K562 (cell line): Measurements from ENCODE around the gene ACVR2B. TPM values are rescaled to one million over a fixed set of nuclear protein-coding genes. Genes with fewer than 3 reads are reported as not detected.

Experiments used
- ATAC-seq: fragments of 200-7000 bp; cut with Tn5 transposase; 3 replicates; pipeline ENCODE4 v1.9.1; 2020; ENCODE audit warnings: moderate library complexity
- BruUV-seq: library from RNA; stranded (reverse); fragments of 400-500 nt; replicated peaks from 2 replicates; lab custom pipeline; 2021; lab: Mats Ljungman, UMichigan
- CTCF ChIA-PET: fragments of 300-600 bp; formaldehyde crosslinking; extraction: SDS; loops from one replicate; lab custom pipeline; 2021; ENCODE audit warnings: low intra/inter-chr PET ratio; lab: Yijun Ruan, JAX
- POLR2A ChIA-PET: fragments of 300-600, 350-650 bp; sonication (Branson Sonifier 250); formaldehyde crosslinking; extraction: SDS; loops from one replicate; lab custom pipeline; 2021; ENCODE audit warnings: antibody characterized with exemption, inconsistent platforms; lab: Yijun Ruan, JAX
- DNase-seq, 4 experiments: peaks; one replicate each; pipeline versions ENCODE4 v3.0.0 to v3.0.0-alpha.2; 2011 to 2018; ENCODE audit warnings: low spot score in 3 of 4, mixed read lengths in 3 of 4; ENCODE audit errors: extremely low read depth in 1 of 4
- FAIRE-seq: peaks from 2 replicates; lab custom pipeline; 2011; peaks lifted over from hg19 to GRCh38; lab: Jason Lieb, UNC
- H2AFZ ChIP-seq: 2 replicates; pipeline ENCODE4 v1.6.0; 2011; ENCODE audit warnings: low read depth, low read length, control low read depth, inconsistent platforms
- H3K27ac ChIP-seq: fragments of 200-600 bp; 3 replicates; pipeline ENCODE4 v1.8.0; 2011; ENCODE audit warnings: low read depth, mild to moderate bottlenecking, control low read depth, inconsistent platforms, low read length, moderate library complexity, mixed read lengths; ENCODE audit errors: extremely low read depth
- H3K27me3 ChIP-seq, 2 experiments: fragments of 300-600 bp in 1 of 2; 2 replicates in 1 of 2; 3 replicates in 1 of 2; pipeline versions ENCODE4 v1.6.0 to v1.8.0; 2011; ENCODE audit warnings: inconsistent platforms in 2 of 2, low read length in 2 of 2, mild to moderate bottlenecking in 1 of 2, mixed read lengths in 1 of 2, moderate library complexity in 1 of 2; ENCODE audit not compliant: control insufficient read depth in 2 of 2, insufficient read depth in 2 of 2
- H3K36me3 ChIP-seq: fragments of 300-600 bp; 3 replicates; pipeline ENCODE4 v1.8.0; 2011; ENCODE audit warnings: mild to moderate bottlenecking, low read length, inconsistent platforms; ENCODE audit not compliant: control insufficient read depth, insufficient read depth
- H3K4me1 ChIP-seq, 2 experiments: fragments of 200-600 bp in 1 of 2; replicated peaks in 1 of 2; 2 replicates in 1 of 2; 3 replicates in 1 of 2; pipeline versions ENCODE4 v1.5.1 to v1.8.0; 2011; ENCODE audit warnings: inconsistent platforms in 2 of 2, low read length in 2 of 2, mild to moderate bottlenecking in 1 of 2, mixed read lengths in 1 of 2, moderate library complexity in 1 of 2; ENCODE audit not compliant: control insufficient read depth in 2 of 2, insufficient read depth in 2 of 2
- H3K4me2 ChIP-seq: 2 replicates; pipeline ENCODE4 v1.6.1; 2011; ENCODE audit warnings: low read length, control low read depth, inconsistent platforms, mixed read lengths; ENCODE audit not compliant: insufficient read depth
- H3K4me3 ChIP-seq: fragments of 200-600 bp; sonication (generic), shearing (Covaris generic); 2 replicates; pipeline ENCODE4 v1.5.1; 2016; ENCODE audit warnings: control low read depth, inconsistent platforms
- H3K79me2 ChIP-seq: fragments of 200-600 bp; 3 replicates; pipeline ENCODE4 v1.8.0; 2011; ENCODE audit warnings: low read length, inconsistent platforms; ENCODE audit not compliant: control insufficient read depth, insufficient read depth
- H3K9ac ChIP-seq, 2 experiments: 2 replicates each; pipeline versions ENCODE4 v1.6.0 to v1.6.1; 2011; ENCODE audit warnings: low read depth in 2 of 2, low read length in 2 of 2, control low read depth in 1 of 2, inconsistent platforms in 1 of 2, mild to moderate bottlenecking in 1 of 2, mixed read lengths in 1 of 2; ENCODE audit not compliant: insufficient read depth in 1 of 2
- H3K9me1 ChIP-seq: one replicate; pipeline ENCODE4 v1.6.0; 2011; ENCODE audit warnings: inconsistent platforms, mild to moderate bottlenecking, low read length, moderate library complexity; ENCODE audit not compliant: control insufficient read depth, insufficient read depth
- H3K9me3 ChIP-seq: replicated peaks from 2 replicates; pipeline ENCODE4 v1.5.1; 2011; ENCODE audit warnings: low read depth, low read length, inconsistent platforms; ENCODE audit not compliant: control insufficient read depth, insufficient read depth
- H4K20me1 ChIP-seq: replicated peaks from 2 replicates; pipeline ENCODE4 v1.6.1; 2011; ENCODE audit warnings: low read length, inconsistent platforms, mixed read lengths; ENCODE audit not compliant: control insufficient read depth, insufficient read depth
- C11orf30 ChIP-seq: fragments of 450-650 bp; IDR thresholded peaks from 2 replicates; pipeline ENCODE4 v1.6.1; 2016; ENCODE audit warnings: low read depth, mild to moderate bottlenecking
- NFYB ChIP-seq: IDR thresholded peaks from 2 replicates; pipeline ENCODE4 v1.6.1; 2011; ENCODE audit warnings: mild to moderate bottlenecking, moderate library complexity; ENCODE audit not compliant: insufficient read length; ENCODE audit errors: extremely low read depth
- POLR2AphosphoS2 ChIP-seq: IDR thresholded peaks from 2 replicates; pipeline ENCODE4 v1.6.1; 2012; ENCODE audit warnings: low read length, improper control_type of control experiment
- SMARCA5 ChIP-seq: fragments of 450-650 bp; IDR thresholded peaks from 2 replicates; pipeline ENCODE4 v1.6.1; 2016
- ZNF316 ChIP-seq: fragments of 450-650 bp; IDR thresholded peaks from 2 replicates; pipeline ENCODE4 v1.6.1; 2016
- WGBS: fragments of 100-300 bp; shearing (Covaris generic); methylation state at CpG from one replicate; pipeline ENCODE4 v1.1.6; 2016; ENCODE audit warnings: low coverage, mixed read lengths; ENCODE audit not compliant: insufficient coverage; ENCODE audit errors: missing lambda C conversion rate; 5-methylcytosine and 5-hydroxymethylcytosine counted together
- in situ Hi-C: fragments of 300-500 bp; cut with MboI; formaldehyde crosslinking; loops from 4 replicates; pipeline ENCODE4 v1.15.0; 2018; ENCODE audit warnings: inconsistent platforms, mixed read lengths
- intact Hi-C: fragments of 100-400 bp; cut with micrococcal nuclease; formaldehyde crosslinking; loops from 2 replicates; pipeline ENCODE4 v1.14.2; 2022
- polyA plus RNA-seq, 8 experiments: library from polyadenylated mRNA; depleted of rRNA in 4 of 8; stranded (reverse) in 5 of 8; unstranded in 3 of 8; fragments of >200 nt; fragmentation: Nextera tagmentation in 2 of 8; fragmentation: Illumina TruSeq in 1 of 8; extraction: Ambion mirVana in 2 of 8; extraction: Trizol in 1 of 8; gene quantifications; 2 replicates each; pipeline versions ENCODE4 v1.2.1 to v1.2.3, GENCODE V29; 2011 to 2014; ENCODE audit warnings: inconsistent platforms in 1 of 8, missing spikeins in 1 of 8
- total RNA-seq, 7 experiments: library from RNA; depleted of rRNA in 6 of 7; stranded (reverse); fragments of >200 nt in 6 of 7; fragmentation: Illumina TruSeq in 2 of 7; extraction: Trizol in 2 of 7; gene quantifications; 2 replicates each; pipeline versions ENCODE4 v1.2.1 to v1.2.3, GENCODE V29; 2011 to 2021; ENCODE audit warnings: low replicate concordance in 1 of 7
- TF ChIP-seq, protein P1 (sequence below): IDR thresholded peaks from 3 replicates; pipeline ENCODE4 v1.6.1; 2011; ENCODE audit warnings: borderline replicate concordance, mild to moderate bottlenecking, moderate library complexity; ENCODE audit not compliant: insufficient read length; ENCODE audit errors: extremely low read depth
- TF ChIP-seq, protein P2 (sequence below): IDR thresholded peaks from 2 replicates; pipeline ENCODE4 v1.6.1; 2014; ENCODE audit warnings: antibody characterized with exemption
- TF ChIP-seq, protein P3 (sequence below): sonication (generic); formaldehyde crosslinking; IDR thresholded peaks from 2 replicates; pipeline ENCODE4 v1.8.1; 2023; ENCODE audit warnings: missing genetic modification reagents, mild to moderate bottlenecking, borderline replicate concordance
- TF ChIP-seq, protein P4 (sequence below): sonication (generic); formaldehyde crosslinking; IDR thresholded peaks from 2 replicates; pipeline ENCODE4 v1.8.1; 2022; ENCODE audit warnings: missing genetic modification reagents

ACVR2B gene
- total and polyA plus RNA-seq, 9 of the 15 experiments (the other 6 are each of a cell fraction or from before 2014, with no cell fraction given): 1.8 to 23.7 (median 7.1) TPM

DNA sequence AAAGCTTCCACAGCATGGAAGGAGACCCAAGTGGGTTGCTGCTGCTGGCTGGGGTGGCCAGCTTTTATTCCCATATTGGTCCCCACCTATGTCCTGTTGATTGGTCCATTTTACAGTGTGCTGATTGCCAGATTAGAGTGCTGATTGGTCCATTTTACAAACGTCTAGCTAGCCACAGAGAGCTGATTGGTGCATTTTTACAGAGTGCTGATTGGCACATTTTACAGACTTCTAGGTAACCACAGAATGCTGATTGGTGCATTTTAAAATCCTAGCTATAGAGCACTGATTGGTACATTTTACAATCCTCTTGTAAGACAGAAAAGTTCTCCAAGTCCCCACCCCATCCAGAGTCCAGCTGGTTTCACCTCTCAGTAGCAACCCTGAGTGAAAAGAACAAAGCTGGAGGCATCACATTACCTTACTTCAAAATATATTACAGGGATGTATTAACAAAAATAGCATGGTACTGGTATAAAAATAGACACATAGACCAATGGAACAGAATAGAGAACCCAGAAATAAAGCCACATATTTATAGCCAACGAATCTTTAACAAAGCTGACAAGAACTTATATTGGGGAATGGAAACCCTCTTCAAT lies 7.5 kb upstream of the ACVR2B start:
- no peaks in the 10 kb centered on the region for H3K4me1 ChIP-seq
- CTCF ChIA-PET: no interaction called here
- in situ Hi-C loops: no loop called here

More for the DNA sequence above, 7.5 kb upstream of the ACVR2B start:
- Histone ChIP-seq H3K9ac (no peak overlapping the region), H3K79me2 (no peaks in the 10 kb centered on the region), H3K4me3 (no peak overlapping the region), H3K9me1 (no peaks in the 10 kb centered on the region), H3K36me3 (no peaks in the 10 kb centered on the region), H3K27me3 (no peaks in the 10 kb centered on the region), H3K4me2 (no peak overlapping the region), H4K20me1 (no peaks in the 10 kb centered on the region), H3K27ac (no peak overlapping the region), H2AFZ (no peak overlapping the region), H3K9me3 (no peaks in the 10 kb centered on the region; the same call in 1 of the 2 replicates)
- POLR2A ChIA-PET: interaction anchor here (0.8 to 0.9 kb wide), 2 partner anchors 9 to 11 kb away, joined by 3 read pairs; no protein-coding TSS in a partner anchor
- 8% methylated on average over 2 of the region's 2 CpGs for WGBS
- no TSS peak for BruUV-seq
- FAIRE-seq: no peak
- intact Hi-C loops: no loop called here
- TF ChIP-seq NFYB (peak; percentile 63), POLR2AphosphoS2 (no peak), C11orf30 (peak; percentile 36; the same call in 1 of the 2 replicates), SMARCA5 (no peak), ZNF316 (peak; percentile 50; the same call in 1 of the 2 replicates)
- TF ChIP-seq, protein P1, sequence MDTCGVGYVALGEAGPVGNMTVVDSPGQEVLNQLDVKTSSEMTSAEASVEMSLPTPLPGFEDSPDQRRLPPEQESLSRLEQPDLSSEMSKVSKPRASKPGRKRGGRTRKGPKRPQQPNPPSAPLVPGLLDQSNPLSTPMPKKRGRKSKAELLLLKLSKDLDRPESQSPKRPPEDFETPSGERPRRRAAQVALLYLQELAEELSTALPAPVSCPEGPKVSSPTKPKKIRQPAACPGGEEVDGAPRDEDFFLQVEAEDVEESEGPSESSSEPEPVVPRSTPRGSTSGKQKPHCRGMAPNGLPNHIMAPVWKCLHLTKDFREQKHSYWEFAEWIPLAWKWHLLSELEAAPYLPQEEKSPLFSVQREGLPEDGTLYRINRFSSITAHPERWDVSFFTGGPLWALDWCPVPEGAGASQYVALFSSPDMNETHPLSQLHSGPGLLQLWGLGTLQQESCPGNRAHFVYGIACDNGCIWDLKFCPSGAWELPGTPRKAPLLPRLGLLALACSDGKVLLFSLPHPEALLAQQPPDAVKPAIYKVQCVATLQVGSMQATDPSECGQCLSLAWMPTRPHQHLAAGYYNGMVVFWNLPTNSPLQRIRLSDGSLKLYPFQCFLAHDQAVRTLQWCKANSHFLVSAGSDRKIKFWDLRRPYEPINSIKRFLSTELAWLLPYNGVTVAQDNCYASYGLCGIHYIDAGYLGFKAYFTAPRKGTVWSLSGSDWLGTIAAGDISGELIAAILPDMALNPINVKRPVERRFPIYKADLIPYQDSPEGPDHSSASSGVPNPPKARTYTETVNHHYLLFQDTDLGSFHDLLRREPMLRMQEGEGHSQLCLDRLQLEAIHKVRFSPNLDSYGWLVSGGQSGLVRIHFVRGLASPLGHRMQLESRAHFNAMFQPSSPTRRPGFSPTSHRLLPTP: no peak
- TF ChIP-seq, protein P2, sequence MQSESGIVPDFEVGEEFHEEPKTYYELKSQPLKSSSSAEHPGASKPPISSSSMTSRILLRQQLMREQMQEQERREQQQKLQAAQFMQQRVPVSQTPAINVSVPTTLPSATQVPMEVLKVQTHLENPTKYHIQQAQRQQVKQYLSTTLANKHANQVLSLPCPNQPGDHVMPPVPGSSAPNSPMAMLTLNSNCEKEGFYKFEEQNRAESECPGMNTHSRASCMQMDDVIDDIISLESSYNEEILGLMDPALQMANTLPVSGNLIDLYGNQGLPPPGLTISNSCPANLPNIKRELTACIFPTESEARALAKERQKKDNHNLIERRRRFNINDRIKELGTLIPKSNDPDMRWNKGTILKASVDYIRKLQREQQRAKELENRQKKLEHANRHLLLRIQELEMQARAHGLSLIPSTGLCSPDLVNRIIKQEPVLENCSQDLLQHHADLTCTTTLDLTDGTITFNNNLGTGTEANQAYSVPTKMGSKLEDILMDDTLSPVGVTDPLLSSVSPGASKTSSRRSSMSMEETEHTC: no peak
- TF ChIP-seq, protein P3, sequence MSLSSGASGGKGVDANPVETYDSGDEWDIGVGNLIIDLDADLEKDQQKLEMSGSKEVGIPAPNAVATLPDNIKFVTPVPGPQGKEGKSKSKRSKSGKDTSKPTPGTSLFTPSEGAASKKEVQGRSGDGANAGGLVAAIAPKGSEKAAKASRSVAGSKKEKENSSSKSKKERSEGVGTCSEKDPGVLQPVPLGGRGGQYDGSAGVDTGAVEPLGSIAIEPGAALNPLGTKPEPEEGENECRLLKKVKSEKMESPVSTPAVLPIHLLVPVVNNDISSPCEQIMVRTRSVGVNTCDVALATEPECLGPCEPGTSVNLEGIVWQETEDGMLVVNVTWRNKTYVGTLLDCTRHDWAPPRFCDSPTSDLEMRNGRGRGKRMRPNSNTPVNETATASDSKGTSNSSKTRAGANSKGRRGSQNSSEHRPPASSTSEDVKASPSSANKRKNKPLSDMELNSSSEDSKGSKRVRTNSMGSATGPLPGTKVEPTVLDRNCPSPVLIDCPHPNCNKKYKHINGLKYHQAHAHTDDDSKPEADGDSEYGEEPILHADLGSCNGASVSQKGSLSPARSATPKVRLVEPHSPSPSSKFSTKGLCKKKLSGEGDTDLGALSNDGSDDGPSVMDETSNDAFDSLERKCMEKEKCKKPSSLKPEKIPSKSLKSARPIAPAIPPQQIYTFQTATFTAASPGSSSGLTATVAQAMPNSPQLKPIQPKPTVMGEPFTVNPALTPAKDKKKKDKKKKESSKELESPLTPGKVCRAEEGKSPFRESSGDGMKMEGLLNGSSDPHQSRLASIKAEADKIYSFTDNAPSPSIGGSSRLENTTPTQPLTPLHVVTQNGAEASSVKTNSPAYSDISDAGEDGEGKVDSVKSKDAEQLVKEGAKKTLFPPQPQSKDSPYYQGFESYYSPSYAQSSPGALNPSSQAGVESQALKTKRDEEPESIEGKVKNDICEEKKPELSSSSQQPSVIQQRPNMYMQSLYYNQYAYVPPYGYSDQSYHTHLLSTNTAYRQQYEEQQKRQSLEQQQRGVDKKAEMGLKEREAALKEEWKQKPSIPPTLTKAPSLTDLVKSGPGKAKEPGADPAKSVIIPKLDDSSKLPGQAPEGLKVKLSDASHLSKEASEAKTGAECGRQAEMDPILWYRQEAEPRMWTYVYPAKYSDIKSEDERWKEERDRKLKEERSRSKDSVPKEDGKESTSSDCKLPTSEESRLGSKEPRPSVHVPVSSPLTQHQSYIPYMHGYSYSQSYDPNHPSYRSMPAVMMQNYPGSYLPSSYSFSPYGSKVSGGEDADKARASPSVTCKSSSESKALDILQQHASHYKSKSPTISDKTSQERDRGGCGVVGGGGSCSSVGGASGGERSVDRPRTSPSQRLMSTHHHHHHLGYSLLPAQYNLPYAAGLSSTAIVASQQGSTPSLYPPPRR (CRISPR knock-in tag): no peak
- TF ChIP-seq, protein P4, sequence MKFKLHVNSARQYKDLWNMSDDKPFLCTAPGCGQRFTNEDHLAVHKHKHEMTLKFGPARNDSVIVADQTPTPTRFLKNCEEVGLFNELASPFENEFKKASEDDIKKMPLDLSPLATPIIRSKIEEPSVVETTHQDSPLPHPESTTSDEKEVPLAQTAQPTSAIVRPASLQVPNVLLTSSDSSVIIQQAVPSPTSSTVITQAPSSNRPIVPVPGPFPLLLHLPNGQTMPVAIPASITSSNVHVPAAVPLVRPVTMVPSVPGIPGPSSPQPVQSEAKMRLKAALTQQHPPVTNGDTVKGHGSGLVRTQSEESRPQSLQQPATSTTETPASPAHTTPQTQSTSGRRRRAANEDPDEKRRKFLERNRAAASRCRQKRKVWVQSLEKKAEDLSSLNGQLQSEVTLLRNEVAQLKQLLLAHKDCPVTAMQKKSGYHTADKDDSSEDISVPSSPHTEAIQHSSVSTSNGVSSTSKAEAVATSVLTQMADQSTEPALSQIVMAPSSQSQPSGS (CRISPR knock-in tag): no peak
- ATAC-seq: no peak
- no peak for DNase-seq
